ENCODE data around the gene GPR34. TPM values are rescaled to one million over a fixed set of nuclear protein-coding genes. Genes with fewer than 3 reads are reported as not detected.
"Not testable (repeated sequence)": the region's sequence is repeated elsewhere in the genome, so short reads cannot be mapped to it uniquely, and the experiment has no call there.

GPR34 gene
- total RNA-seq, 1 donor from 2014 or later, result 28.0 TPM

DNA sequence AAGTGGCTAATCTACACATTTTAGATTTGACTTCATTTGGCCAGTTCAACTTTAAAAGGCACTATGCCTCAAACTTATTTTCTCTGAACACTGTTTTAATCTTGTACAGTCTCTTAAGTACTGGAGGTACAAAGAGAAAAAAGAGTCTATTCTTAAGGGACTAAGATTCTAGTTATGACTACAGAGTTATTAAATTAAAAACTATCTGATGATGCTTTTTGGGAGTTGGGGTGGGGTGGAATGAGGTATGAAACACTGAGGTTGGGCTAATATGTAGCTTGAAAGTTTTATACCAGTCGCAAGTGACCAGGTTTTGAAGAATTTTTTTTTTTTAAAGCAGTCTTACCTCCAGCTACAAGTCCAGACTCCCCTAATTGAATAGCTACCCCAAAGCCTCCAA, 17.7 kb upstream of the GPR34 start:
- H3K9me3 ChIP-seq, result no peaks in the 10 kb centered on the region
- TF ChIP-seq, protein P1, sequence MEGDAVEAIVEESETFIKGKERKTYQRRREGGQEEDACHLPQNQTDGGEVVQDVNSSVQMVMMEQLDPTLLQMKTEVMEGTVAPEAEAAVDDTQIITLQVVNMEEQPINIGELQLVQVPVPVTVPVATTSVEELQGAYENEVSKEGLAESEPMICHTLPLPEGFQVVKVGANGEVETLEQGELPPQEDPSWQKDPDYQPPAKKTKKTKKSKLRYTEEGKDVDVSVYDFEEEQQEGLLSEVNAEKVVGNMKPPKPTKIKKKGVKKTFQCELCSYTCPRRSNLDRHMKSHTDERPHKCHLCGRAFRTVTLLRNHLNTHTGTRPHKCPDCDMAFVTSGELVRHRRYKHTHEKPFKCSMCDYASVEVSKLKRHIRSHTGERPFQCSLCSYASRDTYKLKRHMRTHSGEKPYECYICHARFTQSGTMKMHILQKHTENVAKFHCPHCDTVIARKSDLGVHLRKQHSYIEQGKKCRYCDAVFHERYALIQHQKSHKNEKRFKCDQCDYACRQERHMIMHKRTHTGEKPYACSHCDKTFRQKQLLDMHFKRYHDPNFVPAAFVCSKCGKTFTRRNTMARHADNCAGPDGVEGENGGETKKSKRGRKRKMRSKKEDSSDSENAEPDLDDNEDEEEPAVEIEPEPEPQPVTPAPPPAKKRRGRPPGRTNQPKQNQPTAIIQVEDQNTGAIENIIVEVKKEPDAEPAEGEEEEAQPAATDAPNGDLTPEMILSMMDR (IDR thresholded peaks at IDR 0.05), result no peak
- no peaks in the 10 kb centered on the region for H3K27me3 ChIP-seq
- intact Hi-C loops (cut with DNase I), result no loop called here
- ATAC-seq (no peak), DNase-seq (no peak)
- H3K36me3 ChIP-seq, result no peaks in the 10 kb centered on the region
- H3K27ac ChIP-seq, result no peak overlapping the region
- H3K4me3 ChIP-seq, result no peak overlapping the region
- H3K4me1 ChIP-seq, result no peaks in the 10 kb centered on the region

DNA sequence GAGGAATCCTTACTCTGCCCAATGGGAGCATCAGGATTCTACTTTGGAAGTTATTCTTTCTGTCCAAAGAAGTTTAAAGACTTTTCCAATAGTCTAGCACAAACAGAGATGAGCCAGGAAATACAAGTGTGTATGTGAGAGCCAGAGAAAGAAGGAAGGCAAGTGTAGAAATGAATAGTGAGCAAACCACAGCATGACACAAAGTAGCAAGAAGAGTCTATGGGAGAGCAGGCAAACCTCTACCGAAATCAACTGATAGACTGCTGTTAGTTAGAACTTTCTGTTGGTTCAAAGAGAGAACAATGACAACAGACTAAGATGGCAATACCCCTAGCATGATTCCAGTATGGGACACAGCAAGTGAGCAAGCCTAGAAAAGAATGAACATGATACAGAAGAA, 16.1 kb upstream of the GPR34 start:
- no peak for DNase-seq
- Histone ChIP-seq H3K4me1 (no peaks in the 10 kb centered on the region), H3K36me3 (no peaks in the 10 kb centered on the region), H3K27ac (no peak overlapping the region), H3K27me3 (no peaks in the 10 kb centered on the region), H3K4me3 (no peak overlapping the region), H3K9me3 (no peaks in the 10 kb centered on the region)
- ATAC-seq, result no peak
- intact Hi-C loops (cut with DNase I), result no loop called here
- TF ChIP-seq, protein P1 (IDR thresholded peaks at IDR 0.05), result no peak

DNA sequence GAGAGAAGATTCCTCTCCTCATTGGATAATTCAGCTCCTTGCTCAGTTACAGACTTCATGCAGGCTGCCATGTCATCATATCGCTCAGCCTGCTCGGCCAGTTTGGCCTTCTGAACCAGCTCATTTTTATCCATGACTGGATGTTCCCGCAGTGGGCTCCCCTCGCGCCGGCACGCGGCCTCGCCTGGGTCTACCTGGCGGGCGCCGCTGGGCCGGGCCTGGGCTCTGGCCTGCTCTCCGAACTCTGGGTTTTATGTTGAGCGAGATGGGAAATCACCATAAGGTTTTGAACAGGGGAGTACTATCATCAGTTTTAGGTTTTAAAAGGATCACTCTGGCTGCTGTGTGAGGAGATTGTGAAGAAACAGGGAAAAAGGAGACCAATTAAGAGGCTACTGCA, 12.4 kb upstream of the GPR34 start:
- H3K4me1 ChIP-seq; H3K36me3 ChIP-seq; DNase-seq; H3K4me3 ChIP-seq; H3K27me3 ChIP-seq; H3K27ac ChIP-seq; intact Hi-C loops (cut with DNase I); H3K9me3 ChIP-seq; ATAC-seq: not testable (repeated sequence)

DNA sequence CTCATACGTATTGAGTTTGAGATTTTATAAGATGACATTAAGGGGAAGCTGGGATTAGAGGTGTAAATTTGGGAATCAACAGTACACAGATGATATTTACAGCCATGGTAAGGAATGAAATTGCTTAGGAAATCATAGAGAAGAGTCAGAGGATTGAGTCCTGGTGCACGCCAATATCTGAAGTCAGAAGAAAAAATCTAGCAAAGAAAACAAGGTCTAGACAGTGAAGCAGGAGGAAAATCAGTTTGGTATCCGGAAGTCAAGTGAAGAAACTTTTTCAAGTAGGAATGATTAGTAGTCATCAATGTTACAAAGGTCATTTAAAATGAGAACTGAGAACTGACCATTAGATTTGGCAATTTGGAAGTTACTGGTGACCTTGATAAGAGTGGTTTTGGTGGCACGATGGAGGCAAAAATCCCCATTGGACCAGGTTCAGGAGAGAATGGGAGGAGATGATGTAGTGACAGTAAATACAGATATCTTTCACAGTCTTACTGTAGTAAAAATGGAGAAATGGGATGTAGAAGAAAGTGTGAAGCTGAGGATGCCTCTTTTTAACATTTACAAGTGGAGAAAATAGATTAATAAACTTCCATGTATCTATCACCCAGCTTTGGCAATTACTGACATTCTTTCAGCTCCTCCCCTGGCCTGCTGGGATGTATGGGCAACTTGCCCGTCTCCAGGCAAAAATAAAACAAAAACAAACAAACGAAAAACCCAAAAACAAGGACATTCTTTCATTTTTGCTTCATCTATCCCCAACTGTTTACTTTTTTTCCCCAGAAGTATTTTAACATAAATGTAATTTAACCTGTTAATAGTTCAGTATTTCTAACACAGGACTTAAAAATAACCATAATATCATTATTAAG, 11.4 kb upstream of the GPR34 start:
- no peaks in the 10 kb centered on the region for H3K4me1 ChIP-seq
- DNase-seq, result no peak

DNA sequence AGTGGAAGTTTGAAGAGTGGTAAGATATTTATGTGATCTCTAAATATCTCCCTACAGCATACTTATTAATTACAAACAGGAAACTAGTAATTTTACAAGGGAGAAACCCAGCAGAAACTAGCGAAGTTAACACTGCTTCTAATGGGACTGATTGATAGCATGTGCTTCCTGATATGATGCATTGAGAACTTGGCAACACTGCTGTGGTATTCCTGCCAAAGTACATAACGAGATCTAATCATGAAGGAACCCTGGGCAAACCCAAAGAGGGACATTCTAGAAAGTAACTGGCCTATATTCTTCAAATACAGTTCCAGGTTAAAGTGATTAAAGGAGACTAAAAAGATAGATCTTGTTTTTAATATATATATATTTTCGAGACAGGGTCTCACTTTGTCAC, 4.6 kb upstream of the GPR34 start:
- H3K27ac ChIP-seq, result no peak overlapping the region
- H3K9me3 ChIP-seq, result no peaks in the 10 kb centered on the region
- H3K36me3 ChIP-seq, result no peaks in the 10 kb centered on the region
- H3K4me1 ChIP-seq, result no peaks in the 10 kb centered on the region
- no peak for DNase-seq
- TF ChIP-seq, protein P1 (IDR thresholded peaks at IDR 0.05), result no peak
- no peak overlapping the region for H3K4me3 ChIP-seq
- H3K27me3 ChIP-seq, result no peaks in the 10 kb centered on the region
- no peak for ATAC-seq
- intact Hi-C loops (cut with DNase I), result no loop called here

More for the DNA sequence above, 11.4 kb upstream of the GPR34 start:
- Histone ChIP-seq H3K27me3 (no peaks in the 10 kb centered on the region), H3K4me3 (no peak overlapping the region), H3K27ac (no peak overlapping the region), H3K9me3 (no peaks in the 10 kb centered on the region), H3K36me3 (no peaks in the 10 kb centered on the region)
- no peak for ATAC-seq
- intact Hi-C loops (cut with DNase I), result no loop called here
- TF ChIP-seq, protein P1 (IDR thresholded peaks at IDR 0.05), result no peak

DNA sequence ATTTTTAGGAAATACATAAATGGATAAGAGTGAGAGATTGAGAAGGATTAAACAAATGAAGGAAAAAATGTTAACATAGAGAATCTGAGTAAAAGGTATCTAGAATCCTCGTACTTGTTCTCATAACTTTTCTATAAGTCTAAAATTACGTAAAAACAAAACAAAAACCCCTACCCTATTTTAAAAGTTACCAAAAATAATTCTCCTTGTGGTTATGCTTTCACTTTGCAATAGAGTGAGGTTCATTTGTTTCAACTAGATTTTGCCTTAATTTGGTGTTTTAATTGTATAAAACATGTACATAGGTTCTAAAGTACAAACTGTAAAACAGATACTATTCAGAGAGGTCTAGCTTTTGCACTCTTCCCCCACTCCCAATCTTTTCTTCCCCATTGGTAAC, 3.8 kb upstream of the GPR34 start:
- TF ChIP-seq, protein P1 (IDR thresholded peaks at IDR 0.05), result no peak
- Histone ChIP-seq H3K4me1 (no peaks in the 10 kb centered on the region), H3K27me3 (no peaks in the 10 kb centered on the region), H3K9me3 (no peaks in the 10 kb centered on the region), H3K27ac (no peak overlapping the region), H3K36me3 (no peaks in the 10 kb centered on the region), H3K4me3 (no peak overlapping the region)
- intact Hi-C loops (cut with DNase I), result no loop called here
- no peak for ATAC-seq
- DNase-seq, result no peak

Measured in upper lobe of right lung (tissue), 1 donor.